ENCODE measurements around the gene RADIL. TPM values are rescaled to one million over a fixed set of nuclear protein-coding genes. Genes with fewer than 3 reads are reported as not detected.
A peak's percentile ranks its signal among the peaks of the same experiment; 100 is the strongest.

Gene RADIL
- total RNA-seq, 2 experiments from 2014 or later = 0.17 to 0.28 TPM

DNA sequence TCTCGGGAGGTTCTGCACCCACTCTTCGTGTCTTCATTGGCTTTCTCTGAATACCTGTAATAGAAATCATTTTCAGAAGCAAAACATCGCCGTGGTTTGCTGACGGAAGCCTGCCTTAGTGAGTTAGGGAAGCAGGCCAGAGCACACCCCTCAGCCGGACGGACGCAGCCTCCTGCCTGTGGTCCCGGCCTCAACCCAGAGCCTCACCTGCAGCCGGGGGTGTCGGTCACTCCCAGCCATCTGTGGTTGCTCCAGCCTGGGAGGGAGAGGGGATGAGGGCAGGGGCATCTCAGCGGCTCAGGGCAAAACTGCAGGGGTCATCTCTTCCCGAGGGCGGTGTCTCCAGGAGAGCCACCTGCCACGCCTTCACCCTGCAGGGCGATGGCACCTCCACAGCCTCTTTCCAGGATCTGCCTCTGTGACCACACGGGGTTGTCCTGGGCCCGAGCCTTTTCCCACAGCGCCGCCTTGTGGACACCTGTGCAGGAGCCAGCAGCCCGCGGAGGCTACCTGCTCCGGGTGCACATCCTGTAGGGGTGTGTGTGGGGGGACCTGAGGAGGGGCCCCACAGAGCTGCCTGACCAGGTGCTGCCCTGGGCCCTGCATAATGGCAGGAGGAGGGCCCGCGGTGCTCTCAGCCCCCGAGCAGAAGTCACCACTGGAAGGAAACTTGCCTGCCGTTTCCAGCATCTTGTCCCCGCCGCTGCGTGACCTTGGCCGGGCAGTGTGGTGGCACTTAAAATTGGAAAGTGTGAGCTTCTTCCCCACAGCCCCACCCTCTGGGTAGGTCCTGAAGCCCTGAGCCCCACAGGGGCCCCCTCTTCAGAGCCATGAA lies 129.7 kb downstream of the RADIL start:
- no peak overlapping the region for H3K27ac Mint-ChIP-seq
- peak; percentile 94 for ATAC-seq (ENCODE audit: low read depth)
- DNase-seq = peak; percentile 91
- no peak overlapping the region for H3K4me3 Mint-ChIP-seq
- H3K27me3 Mint-ChIP-seq = no peaks in the 10 kb centered on the region
- H3K36me3 Mint-ChIP-seq = peaks cover 2% of the 10 kb centered on the region
- H3K4me1 Mint-ChIP-seq = peaks cover 6% of the 10 kb centered on the region
- POLR2A ChIA-PET = interaction anchor here (1.3 kb wide), 1 partner anchor 112 kb away, joined by 3 read pairs; no protein-coding TSS in a partner anchor
- no peaks in the 10 kb centered on the region for H3K9me3 Mint-ChIP-seq

DNA sequence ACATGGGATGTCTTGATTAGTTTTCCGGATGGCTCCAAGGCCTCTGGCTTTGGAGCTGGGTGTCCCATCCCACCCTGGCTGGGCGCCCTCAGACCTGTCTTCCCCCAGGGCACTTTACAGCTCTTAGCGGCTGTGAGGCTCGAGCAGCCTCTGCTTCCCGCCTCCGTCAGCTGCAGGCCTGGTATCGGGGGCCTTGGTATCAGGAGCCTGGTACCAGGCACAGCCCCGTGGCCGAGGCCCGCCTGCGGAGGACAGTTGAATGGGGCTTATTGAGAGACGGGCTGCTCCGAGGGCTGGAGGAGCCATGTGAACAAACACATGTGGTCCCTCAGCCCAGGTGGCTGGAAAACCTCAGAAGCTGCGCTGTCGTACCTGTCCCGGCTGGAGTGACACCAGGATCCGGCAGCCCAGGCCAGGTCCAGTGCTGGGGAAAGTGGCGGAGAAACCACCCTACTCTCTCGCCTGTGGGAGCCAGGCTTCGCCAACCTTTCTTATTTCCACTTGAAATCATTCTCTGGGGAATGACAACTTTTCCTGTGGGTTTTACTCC lies 132.0 kb downstream of the RADIL start:
- Mint-ChIP-seq H3K4me3 (no peak overlapping the region), H3K9me3 (no peaks in the 10 kb centered on the region), H3K27me3 (no peaks in the 10 kb centered on the region), H3K4me1 (peaks cover 17% of the 10 kb centered on the region), H3K27ac (no peak overlapping the region), H3K36me3 (peaks cover 10% of the 10 kb centered on the region)
- ATAC-seq (ENCODE audit: low read depth) (no peak), DNase-seq (no peak)
- POLR2A ChIA-PET = interaction anchor here (0.5 to 1.5 kb wide), 2 partner anchors 24 to 109 kb away, joined by 3 to 4 read pairs; partner anchors contain the start of gene AP5Z1

DNA sequence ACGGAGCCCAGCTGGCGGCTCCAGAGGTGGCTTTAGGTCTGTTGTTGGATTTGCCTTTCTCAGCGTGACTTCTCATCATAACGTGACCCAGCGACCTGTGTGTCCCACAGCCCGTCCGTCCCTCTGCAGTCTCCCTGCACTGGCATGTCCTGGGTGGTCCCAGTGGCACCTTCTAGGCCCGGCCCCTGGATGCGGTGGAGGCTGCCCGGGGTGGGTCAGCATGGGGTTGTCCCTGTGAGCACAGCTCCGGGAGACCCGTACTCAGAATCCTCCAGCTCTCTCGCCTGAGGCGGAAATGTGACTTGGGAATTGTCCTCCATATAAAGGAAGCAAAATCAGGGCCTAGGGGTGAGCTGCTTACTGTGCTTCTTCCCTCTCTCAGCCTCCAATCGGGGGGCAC lies 133.7 kb downstream of the RADIL start:
- Mint-ChIP-seq H3K4me3 (no peak overlapping the region), H3K9me3 (no peaks in the 10 kb centered on the region), H3K27me3 (no peaks in the 10 kb centered on the region), H3K4me1 (peaks cover 26% of the 10 kb centered on the region), H3K27ac (no peak overlapping the region), H3K36me3 (peaks cover 10% of the 10 kb centered on the region)
- DNase-seq = no peak
- POLR2A ChIA-PET = interaction anchor here (1.5 kb wide), 1 partner anchor 108 kb away, joined by 4 read pairs; no protein-coding TSS in a partner anchor
- no peak for ATAC-seq (ENCODE audit: low read depth)

DNA sequence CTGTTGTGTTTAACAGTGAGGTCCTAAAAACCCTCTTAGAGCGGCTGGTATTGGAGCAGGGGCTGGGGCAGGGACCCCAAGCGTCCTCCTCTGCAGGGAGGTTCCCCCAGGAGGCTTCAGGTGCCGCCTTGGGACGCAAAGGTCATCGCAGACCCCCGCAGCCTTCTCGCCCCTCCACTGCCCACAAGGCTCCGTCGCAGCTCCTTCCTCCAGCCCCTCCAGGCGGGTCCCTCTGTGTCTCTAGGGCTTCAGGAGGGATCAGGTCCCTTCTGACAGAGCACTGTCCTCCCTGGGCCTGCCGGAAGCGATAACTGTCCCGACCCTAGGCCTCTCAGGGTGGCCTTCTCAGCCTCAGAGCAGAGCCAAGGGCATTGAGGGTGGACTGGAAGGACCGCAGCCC lies 134.2 kb downstream of the RADIL start:
- ATAC-seq (ENCODE audit: low read depth) (no peak), DNase-seq (no peak)
- no peak overlapping the region for H3K27ac Mint-ChIP-seq
- POLR2A ChIA-PET = interaction anchor here (0.8 kb wide), 1 partner anchor 26 kb away, joined by 4 read pairs; the partner anchor contains the start of gene AP5Z1
- H3K4me3 Mint-ChIP-seq = no peak overlapping the region
- H3K4me1 Mint-ChIP-seq = peaks cover 30% of the 10 kb centered on the region
- no peaks in the 10 kb centered on the region for H3K27me3 Mint-ChIP-seq
- peaks cover 10% of the 10 kb centered on the region for H3K36me3 Mint-ChIP-seq
- H3K9me3 Mint-ChIP-seq = no peaks in the 10 kb centered on the region

Small RNAs within 50 kb of the gene (microRNA-seq; reads per million reads assigned to microRNA genes)
- not detected for gene MIR4656

Other genes with a start within 250 kb of the RADIL start
- gene FOXK1, start 201.4 kb downstream of the RADIL start, total RNA-seq = 10 to 100 TPM; 41.7 to 42.1 TPM
- 10 to 100 TPM; 70.1 to 74.6 TPM for gene AP5Z1, start 108.1 kb downstream of the RADIL start, total RNA-seq
- not detected for gene PAPOLB, start 21.7 kb downstream of the RADIL start, total RNA-seq
- not detected for gene MMD2, start 75.5 kb upstream of the RADIL start, total RNA-seq
- gene RBAK, start 162.1 kb upstream of the RADIL start, total RNA-seq = 10 to 100 TPM; 17.0 to 17.3 TPM